T-helper 22 cell (primary cell): ENCODE measurements around the gene ATP8B3.
A peak's percentile ranks its signal among the peaks of the same experiment; 100 is the strongest.

Experiments used
- DNase-seq: peaks from one replicate; pipeline ENCODE4 v3.0.0-alpha.2; 2020; ENCODE audit warnings: low read depth

The ATP8B3 gene

GRCh38 chr19:1811942-1812425, at the start of gene ATP8B3:
Gene ATP8B3 (minus strand): TSS chr19:1812276. CDS start chr19:1811736, 540 bp downstream.
- DNase-seq = peak; percentile 67

- no peak for DNase-seq
These were observed 49.5 kb upstream of the ATP8B3 start for GRCh38 chr19:1861599-1862031.

- no peak for DNase-seq
These were observed 48.9 kb upstream of the ATP8B3 start for GRCh38 chr19:1860821-1861598.

GRCh38 chr19:1860042-1860775, 48.1 kb upstream of the ATP8B3 start:
- DNase-seq = peak; percentile 62

- no peak for DNase-seq
These were observed 47.3 kb upstream of the ATP8B3 start for GRCh38 chr19:1859331-1859781.

- no peak for DNase-seq
These were observed 46.5 kb upstream of the ATP8B3 start for GRCh38 chr19:1858412-1859081.

- no peak for DNase-seq
These were observed 45.7 kb upstream of the ATP8B3 start for GRCh38 chr19:1857648-1858326.

GRCh38 chr19:1856698-1857603, 44.9 kb upstream of the ATP8B3 start:
- DNase-seq = no peak

- DNase-seq = no peak
These were observed 44.2 kb upstream of the ATP8B3 start for GRCh38 chr19:1856345-1856697.

GRCh38 chr19:1855828-1856255, 43.8 kb upstream of the ATP8B3 start:
- no peak for DNase-seq

GRCh38 chr19:1855040-1855827, 43.2 kb upstream of the ATP8B3 start:
- peak; percentile 67 for DNase-seq

- DNase-seq = no peak
These were observed 42.5 kb upstream of the ATP8B3 start for GRCh38 chr19:1854542-1855039.

- no peak for DNase-seq
These were observed 42.0 kb upstream of the ATP8B3 start for GRCh38 chr19:1854039-1854541.

- peak; percentile 63 for DNase-seq
These were observed 41.4 kb upstream of the ATP8B3 start for GRCh38 chr19:1853295-1854038.

- DNase-seq = no peak
These were observed 40.6 kb upstream of the ATP8B3 start for GRCh38 chr19:1852581-1853128.

- no peak for DNase-seq
These were observed 39.8 kb upstream of the ATP8B3 start for GRCh38 chr19:1851654-1852580.
